Measurements from ENCODE around the gene ZNF697. TPM values are rescaled to one million over a fixed set of nuclear protein-coding genes. Genes with fewer than 3 reads are reported as not detected.

ZNF697 gene
- total and polyA plus RNA-seq, 10 of the 15 experiments (the other 5 are each of a cell fraction or from before 2014, with no cell fraction given): 0.48 to 5.9 (median 3.0) TPM

DNA sequence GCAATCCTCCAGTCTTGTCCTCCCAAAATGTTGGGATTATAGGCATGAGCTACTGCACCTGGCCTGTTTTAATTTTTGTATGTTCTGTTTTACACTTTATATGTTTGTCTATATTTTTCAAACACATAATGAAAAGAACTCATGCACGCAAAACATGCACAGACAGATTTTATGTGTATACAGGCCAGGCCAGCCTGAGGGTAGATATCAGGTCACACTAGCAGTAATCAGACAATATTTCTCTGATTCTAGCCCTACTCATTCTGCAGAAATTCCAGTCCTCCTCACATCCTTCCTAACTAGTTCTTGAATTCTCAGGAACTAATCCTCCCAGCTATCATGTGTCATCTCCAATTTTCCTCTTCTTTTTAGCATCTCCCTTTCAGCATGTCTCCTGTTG lies 35.8 kb upstream of the ZNF697 start (continued):
- TF ChIP-seq RAD51 (IDR thresholded peaks at IDR 0.05) (no peak), NFYB (IDR thresholded peaks at IDR 0.05; ENCODE audit: insufficient read depth, low read depth, low read length) (no peak), NFXL1 (IDR thresholded peaks at IDR 0.05; ENCODE audit: borderline replicate concordance) (no peak), RB1 (IDR thresholded peaks at IDR 0.05; ENCODE audit: borderline replicate concordance) (no peak), MYC (IDR thresholded peaks at IDR 0.05; ENCODE audit: insufficient read depth, insufficient read length, insufficient replicate concordance, low read length, severe bottlenecking) (no peak), NFIC (IDR thresholded peaks at IDR 0.05; ENCODE audit: low read depth, low read length) (no peak)
- TF ChIP-seq, protein P1, sequence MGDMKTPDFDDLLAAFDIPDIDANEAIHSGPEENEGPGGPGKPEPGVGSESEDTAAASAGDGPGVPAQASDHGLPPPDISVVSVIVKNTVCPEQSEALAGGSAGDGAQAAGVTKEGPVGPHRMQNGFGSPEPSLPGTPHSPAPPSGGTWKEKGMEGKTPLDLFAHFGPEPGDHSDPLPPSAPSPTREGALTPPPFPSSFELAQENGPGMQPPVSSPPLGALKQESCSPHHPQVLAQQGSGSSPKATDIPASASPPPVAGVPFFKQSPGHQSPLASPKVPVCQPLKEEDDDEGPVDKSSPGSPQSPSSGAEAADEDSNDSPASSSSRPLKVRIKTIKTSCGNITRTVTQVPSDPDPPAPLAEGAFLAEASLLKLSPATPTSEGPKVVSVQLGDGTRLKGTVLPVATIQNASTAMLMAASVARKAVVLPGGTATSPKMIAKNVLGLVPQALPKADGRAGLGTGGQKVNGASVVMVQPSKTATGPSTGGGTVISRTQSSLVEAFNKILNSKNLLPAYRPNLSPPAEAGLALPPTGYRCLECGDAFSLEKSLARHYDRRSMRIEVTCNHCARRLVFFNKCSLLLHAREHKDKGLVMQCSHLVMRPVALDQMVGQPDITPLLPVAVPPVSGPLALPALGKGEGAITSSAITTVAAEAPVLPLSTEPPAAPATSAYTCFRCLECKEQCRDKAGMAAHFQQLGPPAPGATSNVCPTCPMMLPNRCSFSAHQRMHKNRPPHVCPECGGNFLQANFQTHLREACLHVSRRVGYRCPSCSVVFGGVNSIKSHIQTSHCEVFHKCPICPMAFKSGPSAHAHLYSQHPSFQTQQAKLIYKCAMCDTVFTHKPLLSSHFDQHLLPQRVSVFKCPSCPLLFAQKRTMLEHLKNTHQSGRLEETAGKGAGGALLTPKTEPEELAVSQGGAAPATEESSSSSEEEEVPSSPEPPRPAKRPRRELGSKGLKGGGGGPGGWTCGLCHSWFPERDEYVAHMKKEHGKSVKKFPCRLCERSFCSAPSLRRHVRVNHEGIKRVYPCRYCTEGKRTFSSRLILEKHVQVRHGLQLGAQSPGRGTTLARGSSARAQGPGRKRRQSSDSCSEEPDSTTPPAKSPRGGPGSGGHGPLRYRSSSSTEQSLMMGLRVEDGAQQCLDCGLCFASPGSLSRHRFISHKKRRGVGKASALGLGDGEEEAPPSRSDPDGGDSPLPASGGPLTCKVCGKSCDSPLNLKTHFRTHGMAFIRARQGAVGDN (IDR thresholded peaks at IDR 0.05): no peak
- TF ChIP-seq, protein P2, sequence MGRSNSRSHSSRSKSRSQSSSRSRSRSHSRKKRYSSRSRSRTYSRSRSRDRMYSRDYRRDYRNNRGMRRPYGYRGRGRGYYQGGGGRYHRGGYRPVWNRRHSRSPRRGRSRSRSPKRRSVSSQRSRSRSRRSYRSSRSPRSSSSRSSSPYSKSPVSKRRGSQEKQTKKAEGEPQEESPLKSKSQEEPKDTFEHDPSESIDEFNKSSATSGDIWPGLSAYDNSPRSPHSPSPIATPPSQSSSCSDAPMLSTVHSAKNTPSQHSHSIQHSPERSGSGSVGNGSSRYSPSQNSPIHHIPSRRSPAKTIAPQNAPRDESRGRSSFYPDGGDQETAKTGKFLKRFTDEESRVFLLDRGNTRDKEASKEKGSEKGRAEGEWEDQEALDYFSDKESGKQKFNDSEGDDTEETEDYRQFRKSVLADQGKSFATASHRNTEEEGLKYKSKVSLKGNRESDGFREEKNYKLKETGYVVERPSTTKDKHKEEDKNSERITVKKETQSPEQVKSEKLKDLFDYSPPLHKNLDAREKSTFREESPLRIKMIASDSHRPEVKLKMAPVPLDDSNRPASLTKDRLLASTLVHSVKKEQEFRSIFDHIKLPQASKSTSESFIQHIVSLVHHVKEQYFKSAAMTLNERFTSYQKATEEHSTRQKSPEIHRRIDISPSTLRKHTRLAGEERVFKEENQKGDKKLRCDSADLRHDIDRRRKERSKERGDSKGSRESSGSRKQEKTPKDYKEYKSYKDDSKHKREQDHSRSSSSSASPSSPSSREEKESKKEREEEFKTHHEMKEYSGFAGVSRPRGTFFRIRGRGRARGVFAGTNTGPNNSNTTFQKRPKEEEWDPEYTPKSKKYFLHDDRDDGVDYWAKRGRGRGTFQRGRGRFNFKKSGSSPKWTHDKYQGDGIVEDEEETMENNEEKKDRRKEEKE (IDR thresholded peaks at IDR 0.05): no peak
- TF ChIP-seq, protein P3, sequence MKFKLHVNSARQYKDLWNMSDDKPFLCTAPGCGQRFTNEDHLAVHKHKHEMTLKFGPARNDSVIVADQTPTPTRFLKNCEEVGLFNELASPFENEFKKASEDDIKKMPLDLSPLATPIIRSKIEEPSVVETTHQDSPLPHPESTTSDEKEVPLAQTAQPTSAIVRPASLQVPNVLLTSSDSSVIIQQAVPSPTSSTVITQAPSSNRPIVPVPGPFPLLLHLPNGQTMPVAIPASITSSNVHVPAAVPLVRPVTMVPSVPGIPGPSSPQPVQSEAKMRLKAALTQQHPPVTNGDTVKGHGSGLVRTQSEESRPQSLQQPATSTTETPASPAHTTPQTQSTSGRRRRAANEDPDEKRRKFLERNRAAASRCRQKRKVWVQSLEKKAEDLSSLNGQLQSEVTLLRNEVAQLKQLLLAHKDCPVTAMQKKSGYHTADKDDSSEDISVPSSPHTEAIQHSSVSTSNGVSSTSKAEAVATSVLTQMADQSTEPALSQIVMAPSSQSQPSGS (IDR thresholded peaks at IDR 0.05; ENCODE audit: low read length): no peak

Data from GM12878 (cell line).